ENCODE data around the gene TYMP. TPM values are rescaled to one million over a fixed set of nuclear protein-coding genes. Genes with fewer than 3 reads are reported as not detected.
A peak's percentile ranks its signal among the peaks of the same experiment; 100 is the strongest.

The TYMP gene
- total and polyA plus RNA-seq, 8 donors = 5.8 to 68.6 (median 23.5) TPM

GRCh38 chr22:50481440-50482106 is 48.2 kb downstream of the TYMP start, which contains the start of gene ADM2:
ADM2 (plus strand) TSS chr22:50481543; CDS start chr22:50481848, 305 bp downstream.
- ATAC-seq (peak in 3 of 4 donors; percentile 7 to 31 (median 15)), DNase-seq (peak; percentile 66 to 86 (median 80)), FAIRE-seq (no peak)
- intact Hi-C loops (cut with DNase I) = no loop called here
- no peaks in the 10 kb centered on the region for H3K27me3 ChIP-seq
- WGBS, 2 donors = 2 to 4% methylated on average over 22 to 70 of the region's 70 CpGs
- peak within 1 kb of the TSS; percentile 33 to 60 (median 54) for H3K4me3 ChIP-seq
- no peaks in the 10 kb centered on the region for H3K9me3 ChIP-seq
- H3K4me1 ChIP-seq = peaks cover 0 to 14% (median 0%) of the 10 kb centered on the region in 3 donors
- H3K36me3 ChIP-seq = no peaks in the 10 kb centered on the region
- TF ChIP-seq, protein P1, sequence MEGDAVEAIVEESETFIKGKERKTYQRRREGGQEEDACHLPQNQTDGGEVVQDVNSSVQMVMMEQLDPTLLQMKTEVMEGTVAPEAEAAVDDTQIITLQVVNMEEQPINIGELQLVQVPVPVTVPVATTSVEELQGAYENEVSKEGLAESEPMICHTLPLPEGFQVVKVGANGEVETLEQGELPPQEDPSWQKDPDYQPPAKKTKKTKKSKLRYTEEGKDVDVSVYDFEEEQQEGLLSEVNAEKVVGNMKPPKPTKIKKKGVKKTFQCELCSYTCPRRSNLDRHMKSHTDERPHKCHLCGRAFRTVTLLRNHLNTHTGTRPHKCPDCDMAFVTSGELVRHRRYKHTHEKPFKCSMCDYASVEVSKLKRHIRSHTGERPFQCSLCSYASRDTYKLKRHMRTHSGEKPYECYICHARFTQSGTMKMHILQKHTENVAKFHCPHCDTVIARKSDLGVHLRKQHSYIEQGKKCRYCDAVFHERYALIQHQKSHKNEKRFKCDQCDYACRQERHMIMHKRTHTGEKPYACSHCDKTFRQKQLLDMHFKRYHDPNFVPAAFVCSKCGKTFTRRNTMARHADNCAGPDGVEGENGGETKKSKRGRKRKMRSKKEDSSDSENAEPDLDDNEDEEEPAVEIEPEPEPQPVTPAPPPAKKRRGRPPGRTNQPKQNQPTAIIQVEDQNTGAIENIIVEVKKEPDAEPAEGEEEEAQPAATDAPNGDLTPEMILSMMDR (IDR thresholded peaks at IDR 0.05) = no peak
- peak within 1 kb of the TSS; percentile 41 to 82 (median 80) for H3K27ac ChIP-seq

GRCh38 chr22:50481045-50481439 is 48.8 kb downstream of the TYMP start:
- WGBS, 2 donors = 9 to 24% methylated on average over 18 to 45 of the region's 45 CpGs
- H3K27me3 ChIP-seq = no peaks in the 10 kb centered on the region
- no peak for FAIRE-seq
- no peak for ATAC-seq
- H3K9me3 ChIP-seq = no peaks in the 10 kb centered on the region
- H3K27ac ChIP-seq = peak overlapping the region in 3 of 4 donors; percentile 78 to 82 (median 82)
- peak overlapping the region; percentile 33 to 60 (median 54) for H3K4me3 ChIP-seq
- H3K4me1 ChIP-seq = peaks cover 0 to 13% (median 0%) of the 10 kb centered on the region in 3 donors
- TF ChIP-seq, protein P1 (IDR thresholded peaks at IDR 0.05) = no peak
- intact Hi-C loops (cut with DNase I) = no loop called here
- peak in 2 of 6 donors; percentile 55 to 85 for DNase-seq
- H3K36me3 ChIP-seq = no peaks in the 10 kb centered on the region

- H3K4me1 ChIP-seq = peaks cover 0 to 10% (median 0%) of the 10 kb centered on the region in 3 donors
- no peak for DNase-seq
- no peak overlapping the region for H3K27ac ChIP-seq
- H3K9me3 ChIP-seq = no peaks in the 10 kb centered on the region
- H3K27me3 ChIP-seq = no peaks in the 10 kb centered on the region
- no peak overlapping the region for H3K4me3 ChIP-seq
- FAIRE-seq = no peak
- 80% methylated on average over 11 of the region's 11 CpGs for WGBS, 2 donors
- TF ChIP-seq, protein P1 (IDR thresholded peaks at IDR 0.05) = no peak
- intact Hi-C loops (cut with DNase I) = no loop called here
- no peak for ATAC-seq
- H3K36me3 ChIP-seq = no peaks in the 10 kb centered on the region
These were observed 50.1 kb downstream of the TYMP start for GRCh38 chr22:50479721-50480120.

DNA sequence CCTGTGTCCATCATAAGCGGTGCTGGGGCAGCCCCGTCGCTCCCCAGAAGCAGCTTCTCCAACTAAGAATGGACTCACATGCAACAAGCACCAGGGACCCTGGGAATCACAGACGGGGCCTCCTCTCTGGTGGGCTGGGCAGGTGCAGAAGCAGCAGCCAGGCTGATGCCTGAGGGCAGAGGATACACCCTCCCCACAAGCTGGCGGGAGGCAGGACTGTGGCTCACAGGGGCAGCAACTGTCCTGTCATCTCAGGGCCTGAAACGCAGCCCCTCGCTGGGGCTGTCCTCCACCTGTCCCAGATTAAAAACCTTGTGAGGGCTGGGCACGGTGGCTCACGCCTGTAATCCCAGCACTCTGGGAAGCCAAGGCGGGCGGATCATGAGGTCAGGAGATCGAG is 51.9 kb downstream of the TYMP start:
- H3K27me3 ChIP-seq = no peaks in the 10 kb centered on the region
- no peaks in the 10 kb centered on the region for H3K36me3 ChIP-seq
- no peaks in the 10 kb centered on the region for H3K9me3 ChIP-seq
- H3K4me1 ChIP-seq = peaks cover 5 to 12% (median 9%) of the 10 kb centered on the region in 3 donors
- ATAC-seq (no peak), FAIRE-seq (no peak), DNase-seq (peak in 2 of 6 donors; percentile 34 to 46)
- intact Hi-C loops (cut with DNase I) = no loop called here
- TF ChIP-seq, protein P1 (IDR thresholded peaks at IDR 0.05) = no peak
- no peak overlapping the region for H3K4me3 ChIP-seq
- no peak overlapping the region for H3K27ac ChIP-seq
- 92 to 95% methylated on average over 12 of the region's 12 CpGs for WGBS, 2 donors

DNA sequence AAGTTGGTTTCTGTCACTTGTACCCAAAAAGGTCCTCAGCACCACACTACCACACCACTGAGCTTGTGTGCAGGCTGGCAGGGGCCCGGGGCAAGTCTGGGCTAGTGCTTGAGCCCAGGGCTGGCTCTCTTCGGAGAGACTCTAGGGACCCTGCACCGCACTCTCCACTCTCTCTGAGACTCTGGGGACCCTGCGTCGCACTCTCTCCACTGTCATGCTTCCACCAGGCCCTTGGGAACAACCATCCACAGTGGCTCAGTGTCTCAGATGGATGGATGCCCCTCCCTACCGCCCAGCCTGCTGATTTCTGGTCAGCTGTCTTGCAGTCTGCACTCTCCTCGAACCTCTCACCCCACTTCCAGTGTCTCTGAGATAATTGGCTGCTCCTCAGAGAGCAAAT is 52.9 kb downstream of the TYMP start:
- FAIRE-seq = no peak
- ATAC-seq = no peak
- DNase-seq = no peak
- Histone ChIP-seq H3K4me3 (no peak overlapping the region), H3K36me3 (no peaks in the 10 kb centered on the region), H3K27ac (no peak overlapping the region), H3K4me1 (peaks cover 7 to 22% (median 16%) of the 10 kb centered on the region in 3 donors), H3K27me3 (no peaks in the 10 kb centered on the region), H3K9me3 (no peaks in the 10 kb centered on the region)
- TF ChIP-seq, protein P1 (IDR thresholded peaks at IDR 0.05) = no peak
- intact Hi-C loops (cut with DNase I) = no loop called here
- WGBS, 2 donors = 78 to 80% methylated on average over 7 of the region's 7 CpGs

Data from pancreas (tissue), 10 donors.